Body of pancreas (tissue), 4 donors: ENCODE results near the gene RIPPLY2. TPM values are rescaled to one million over a fixed set of nuclear protein-coding genes. Genes with fewer than 3 reads are reported as not detected.

ENCODE experiments used
- ATAC-seq: fragments of 150-250 bp; one replicate; pipeline ENCODE4 v1.9.1; 2016
- DNase-seq, 4 donors: peaks; one replicate each; pipeline ENCODE4 v3.0.0-alpha.2; 2019
- H3K27ac ChIP-seq, 4 donors: fragments of 200-600 bp; sonication (generic); 1 replicate in 3 of 4; 2 replicates in 1 of 4; pipeline versions ENCODE4 v1.5.1 to v1.6.1; 2016 to 2019; ENCODE audit warnings: mild to moderate bottlenecking in 1 of 4, mixed read lengths in 1 of 4, moderate library complexity in 1 of 4
- H3K27me3 ChIP-seq, 2 donors: fragments of 200-600 bp; sonication (generic); one replicate each; pipeline ENCODE4 v1.6.0; 2016; ENCODE audit warnings: mild to moderate bottlenecking in 1 of 2
- H3K36me3 ChIP-seq, 2 donors: fragments of 200-600 bp; sonication (generic); replicated peaks in 1 of 2; 2 replicates each; pipeline ENCODE4 v1.5.1; 2016; ENCODE audit warnings: low read depth in 2 of 2; ENCODE audit not compliant: insufficient read depth in 1 of 2
- H3K4me1 ChIP-seq: fragments of 200-600 bp; sonication (generic); one replicate; pipeline ENCODE4 v1.6.0; 2016
- H3K4me3 ChIP-seq, 2 donors: fragments of 200-600 bp; sonication (generic); 1 replicate in 1 of 2; 2 replicates in 1 of 2; pipeline ENCODE4 v1.5.1; 2016 to 2019
- H3K9me3 ChIP-seq, 3 donors: fragments of 200-600 bp; sonication (generic); 1 replicate in 2 of 3; 2 replicates in 1 of 3; pipeline ENCODE4 v1.5.1; 2016
- CTCF ChIP-seq, 7 experiments: fragments of 450-650 bp in 4 of 7; fragments of 200-600 bp in 3 of 7; sonication (generic) in 3 of 7; IDR thresholded peaks; one replicate each; pipeline ENCODE4 v1.5.1; 2016 to 2019; ENCODE audit warnings: antibody characterized with exemption in 7 of 7
- POLR2A ChIP-seq, 3 donors: fragments of 450-650 bp; IDR thresholded peaks; one replicate each; pipeline ENCODE4 v1.6.1; 2016; ENCODE audit warnings: antibody characterized with exemption in 3 of 3, mild to moderate bottlenecking in 2 of 3
- WGBS, 2 donors: methylation state at CpG; one replicate each; pipeline ENCODE4 v1.1.5; 2017; 5-methylcytosine and 5-hydroxymethylcytosine counted together
- intact Hi-C: fragments of 100-400 bp; cut with DNase I; formaldehyde crosslinking; loops from one replicate; pipeline ENCODE4 v1.15.1; 2023
- total RNA-seq, 2 donors: library from RNA; depleted of rRNA; stranded (reverse); fragments of >200 nt; gene quantifications; one replicate each; pipeline ENCODE4 v1.1.0, GENCODE V29; 2016

RIPPLY2 gene
- total RNA-seq, 2 donors from 2014 or later, result not detected

- no peak overlapping the region for H3K27ac ChIP-seq
- no peak for TF ChIP-seq POLR2A (IDR thresholded peaks at IDR 0.05)
- no peak for TF ChIP-seq CTCF (IDR thresholded peaks at IDR 0.05)
- intact Hi-C loops, result no loop called here
- no peaks in the 10 kb centered on the region for H3K4me1 ChIP-seq
- H3K36me3 ChIP-seq, result no peaks in the 10 kb centered on the region
- H3K27me3 ChIP-seq, result no peaks in the 10 kb centered on the region
- DNase-seq (no peak), ATAC-seq (no peak)
- 91 to 93% methylated on average over 4 of the region's 4 CpGs for WGBS, 2 donors
- H3K9me3 ChIP-seq, result no peaks in the 10 kb centered on the region
- H3K4me3 ChIP-seq, result no peak overlapping the region
Measured at GRCh38 chr6:83904395-83904794, 51.2 kb downstream of the RIPPLY2 start.

- Histone ChIP-seq H3K4me3 (no peak overlapping the region), H3K4me1 (no peaks in the 10 kb centered on the region), H3K27ac (no peak overlapping the region), H3K36me3 (no peaks in the 10 kb centered on the region), H3K27me3 (no peaks in the 10 kb centered on the region), H3K9me3 (no peaks in the 10 kb centered on the region)
- DNase-seq (no peak), ATAC-seq (no peak)
- WGBS, 2 donors, result 98% methylated on average over 4 of the region's 4 CpGs; no CpG with 5 or more reads in 1 of the 2 donors
- intact Hi-C loops, result no loop called here
- TF ChIP-seq POLR2A (IDR thresholded peaks at IDR 0.05), result no peak
- no peak for TF ChIP-seq CTCF (IDR thresholded peaks at IDR 0.05)
Measured at GRCh38 chr6:83905648-83906047, 52.5 kb downstream of the RIPPLY2 start.

Other genes with a start within 250 kb of the RIPPLY2 start
- gene SNAP91, start 144.3 kb upstream of the RIPPLY2 start, total RNA-seq, result 1 to 10 TPM in 1 of 2 donors, under 1 TPM in 1; 0.66 to 1.3 TPM
- gene CYB5R4, start 6.3 kb downstream of the RIPPLY2 start, total RNA-seq, result 1 to 10 TPM; 4.0 to 9.6 TPM
- gene MRAP2, start 180.4 kb downstream of the RIPPLY2 start, total RNA-seq, result 1 to 10 TPM; 2.3 to 3.6 TPM